Dedifferentiated amniotic fluid mesenchymal stem cell (primary cell): Measurements from ENCODE around the gene CST3.
A peak's percentile ranks its signal among the peaks of the same experiment; 100 is the strongest.
"Not testable (repeated sequence)": the region's sequence is repeated elsewhere in the genome, so short reads cannot be mapped to it uniquely, and the experiment has no call there.

Experiments
- DNase-seq: peaks from one replicate; pipeline ENCODE4 v3.0.0-alpha.2; 2016; ENCODE audit errors: extremely low spot score

Gene CST3

GRCh38 chr20:23637282-23638221, at the start of gene CST3:
Gene CST3, minus strand, starts transcription at chr20:23637955. Its CDS starts 93 bp downstream, at chr20:23637862.
- DNase-seq, result peak; percentile 60

GRCh38 chr20:23686046-23686750, 48.4 kb upstream of the CST3 start:
- no peak for DNase-seq

GRCh38 chr20:23685529-23685896, 47.8 kb upstream of the CST3 start:
- not testable (repeated sequence) for DNase-seq

- DNase-seq, result no peak
Observed at GRCh38 chr20:23684261-23684660, 46.5 kb upstream of the CST3 start.

- no peak for DNase-seq
Observed at GRCh38 chr20:23683807-23684206, 46.1 kb upstream of the CST3 start.

GRCh38 chr20:23683281-23683680, 45.5 kb upstream of the CST3 start:
- DNase-seq, result no peak

GRCh38 chr20:23680146-23680545, 42.4 kb upstream of the CST3 start:
- no peak for DNase-seq

GRCh38 chr20:23679133-23680092, 41.7 kb upstream of the CST3 start:
- DNase-seq, result no peak

GRCh38 chr20:23673209-23673608, 35.5 kb upstream of the CST3 start:
- DNase-seq, result no peak

- DNase-seq, result no peak
Observed at GRCh38 chr20:23672158-23672557, 34.4 kb upstream of the CST3 start.

GRCh38 chr20:23671479-23671878, 33.7 kb upstream of the CST3 start:
- no peak for DNase-seq

GRCh38 chr20:23670361-23670760, 32.6 kb upstream of the CST3 start:
- no peak for DNase-seq

GRCh38 chr20:23669866-23670265, 32.1 kb upstream of the CST3 start:
- DNase-seq, result no peak

GRCh38 chr20:23669327-23669726, 31.6 kb upstream of the CST3 start:
- no peak for DNase-seq

- no peak for DNase-seq
Observed at GRCh38 chr20:23668477-23668951, 30.8 kb upstream of the CST3 start.

- DNase-seq, result no peak
Observed at GRCh38 chr20:23667666-23668065, 29.9 kb upstream of the CST3 start.

GRCh38 chr20:23666698-23667097, 28.9 kb upstream of the CST3 start:
- DNase-seq, result no peak

- DNase-seq, result no peak
Observed at GRCh38 chr20:23666189-23666588, 28.4 kb upstream of the CST3 start.

GRCh38 chr20:23664954-23665353, 27.2 kb upstream of the CST3 start:
- no peak for DNase-seq

- not testable (repeated sequence) for DNase-seq
Observed at GRCh38 chr20:23664046-23664445, 26.3 kb upstream of the CST3 start.

GRCh38 chr20:23663180-23663579, 25.4 kb upstream of the CST3 start:
- DNase-seq, result no peak
